Measurements from ENCODE around the gene LPAR1.

LPAR1 gene

GRCh38 chr9:111029260-111029659 lies 9.0 kb downstream of the LPAR1 start:
- TF ChIP-seq CTCF (IDR thresholded peaks at IDR 0.05; ENCODE audit: low read depth, low read length), result no peak
- H3K4me3 ChIP-seq (ENCODE audit: low read depth, low read length), result no peak overlapping the region

GRCh38 chr9:111027798-111028197 lies 10.5 kb downstream of the LPAR1 start:
- no peak for TF ChIP-seq CTCF (IDR thresholded peaks at IDR 0.05; ENCODE audit: low read depth, low read length)
- H3K27me3 ChIP-seq, result no peaks in the 10 kb centered on the region

More at GRCh38 chr9:111029260-111029659, 9.0 kb downstream of the LPAR1 start:
- no peaks in the 10 kb centered on the region for H3K36me3 ChIP-seq
- no peaks in the 10 kb centered on the region for H3K27me3 ChIP-seq
- H3K9me3 ChIP-seq, result no peaks in the 10 kb centered on the region
- DNase-seq, result no peak
- H3K4me1 ChIP-seq, result peaks cover 7% of the 10 kb centered on the region

GRCh38 chr9:111023128-111023527 lies 15.1 kb downstream of the LPAR1 start:
- Histone ChIP-seq H3K27me3 (no peaks in the 10 kb centered on the region), H3K4me3 (ENCODE audit: low read depth, low read length) (no peak overlapping the region), H3K9me3 (no peaks in the 10 kb centered on the region), H3K4me1 (peaks cover 2% of the 10 kb centered on the region; the same call in 1 of the 2 replicates), H3K36me3 (no peaks in the 10 kb centered on the region)
- DNase-seq, result no peak
- no peak for TF ChIP-seq CTCF (IDR thresholded peaks at IDR 0.05; ENCODE audit: low read depth, low read length)

More at GRCh38 chr9:111027798-111028197, 10.5 kb downstream of the LPAR1 start:
- no peak for DNase-seq
- Histone ChIP-seq H3K36me3 (no peaks in the 10 kb centered on the region), H3K9me3 (no peaks in the 10 kb centered on the region), H3K4me1 (peaks cover 4% of the 10 kb centered on the region), H3K4me3 (ENCODE audit: low read depth, low read length) (no peak overlapping the region)

- no peaks in the 10 kb centered on the region for H3K27me3 ChIP-seq
- peaks cover 21% of the 10 kb centered on the region for H3K4me1 ChIP-seq
- H3K36me3 ChIP-seq, result no peaks in the 10 kb centered on the region
- H3K4me3 ChIP-seq (ENCODE audit: low read depth, low read length), result no peak overlapping the region
- no peaks in the 10 kb centered on the region for H3K9me3 ChIP-seq
- DNase-seq, result no peak
- TF ChIP-seq CTCF (IDR thresholded peaks at IDR 0.05; ENCODE audit: low read depth, low read length), result no peak
These were observed 17.7 kb downstream of the LPAR1 start for GRCh38 chr9:111020594-111020993.

GRCh38 chr9:111016426-111017045 lies 21.7 kb downstream of the LPAR1 start:
- Histone ChIP-seq H3K4me1 (peaks cover 29% of the 10 kb centered on the region), H3K36me3 (no peaks in the 10 kb centered on the region), H3K27me3 (no peaks in the 10 kb centered on the region), H3K9me3 (no peaks in the 10 kb centered on the region), H3K4me3 (ENCODE audit: low read depth, low read length) (no peak overlapping the region)
- TF ChIP-seq CTCF (IDR thresholded peaks at IDR 0.05; ENCODE audit: low read depth, low read length), result no peak
- no peak for DNase-seq

GRCh38 chr9:111016016-111016415 lies 22.3 kb downstream of the LPAR1 start:
- Histone ChIP-seq H3K27me3 (no peaks in the 10 kb centered on the region), H3K4me3 (ENCODE audit: low read depth, low read length) (no peak overlapping the region), H3K4me1 (peaks cover 29% of the 10 kb centered on the region), H3K36me3 (no peaks in the 10 kb centered on the region), H3K9me3 (no peaks in the 10 kb centered on the region)
- DNase-seq, result no peak
- TF ChIP-seq CTCF (IDR thresholded peaks at IDR 0.05; ENCODE audit: low read depth, low read length), result no peak

Data from BE2C (cell line).